GM19372 (cell line): ENCODE measurements around the gene PLP2.
A peak's percentile ranks its signal among the peaks of the same experiment; 100 is the strongest.

Experiments used
- ATAC-seq: cut with Tn5 transposase; IDR thresholded peaks from one replicate; pipeline ENCODE4 v1.9.1; 2021; ENCODE audit warnings: mild to moderate bottlenecking, low read depth, moderate library complexity; ENCODE audit not compliant: unreplicated experiment

The PLP2 gene

DNA sequence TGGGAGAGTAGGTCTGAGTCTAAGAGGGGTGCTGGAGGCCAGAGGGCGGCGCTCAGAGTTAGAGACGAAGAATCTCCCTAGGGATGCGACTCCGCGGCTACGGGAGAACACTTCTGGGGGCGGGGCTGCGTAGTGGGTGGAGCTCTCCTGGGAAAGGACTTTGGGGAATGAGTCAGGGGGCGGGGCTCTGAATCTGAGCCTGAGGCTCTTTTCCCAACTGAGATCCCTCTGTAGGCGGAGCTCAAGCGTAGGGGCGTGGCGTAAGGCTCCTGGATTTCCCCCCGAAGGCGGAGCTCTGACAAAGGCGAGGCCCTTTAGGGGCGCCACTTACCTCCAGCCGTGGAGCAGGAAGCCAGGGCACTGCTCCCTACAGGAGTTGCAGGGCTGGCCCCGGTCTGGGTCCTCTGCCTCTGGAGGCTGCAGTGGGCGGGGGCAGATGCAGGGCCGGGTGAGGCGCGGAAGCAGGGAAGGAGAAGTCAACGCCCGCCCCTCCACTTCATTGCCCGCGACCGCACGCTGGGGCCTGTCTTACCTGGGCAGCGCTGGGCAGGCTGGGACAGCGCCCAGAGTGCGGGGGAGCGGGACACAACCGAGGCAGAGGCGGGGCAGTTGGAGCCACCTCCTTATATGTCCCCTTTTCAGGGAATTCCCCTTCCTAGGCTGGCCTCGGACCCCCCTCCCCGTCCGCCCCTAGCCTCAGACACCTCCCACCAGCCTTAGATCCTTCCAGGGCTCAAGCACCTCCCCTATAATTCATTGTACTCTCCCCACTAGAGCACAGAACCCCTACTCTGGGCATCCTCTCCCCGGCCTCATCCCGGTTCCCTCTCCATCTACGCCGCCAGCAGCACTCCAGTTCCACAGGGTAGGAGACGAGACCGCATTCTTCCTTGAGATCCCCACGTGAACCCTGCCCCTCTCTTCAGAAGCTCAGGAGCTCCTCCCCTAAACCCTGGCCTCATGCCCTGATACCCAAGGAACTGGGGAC, 12.9 kb downstream of the PLP2 start:
- no peak for ATAC-seq

DNA sequence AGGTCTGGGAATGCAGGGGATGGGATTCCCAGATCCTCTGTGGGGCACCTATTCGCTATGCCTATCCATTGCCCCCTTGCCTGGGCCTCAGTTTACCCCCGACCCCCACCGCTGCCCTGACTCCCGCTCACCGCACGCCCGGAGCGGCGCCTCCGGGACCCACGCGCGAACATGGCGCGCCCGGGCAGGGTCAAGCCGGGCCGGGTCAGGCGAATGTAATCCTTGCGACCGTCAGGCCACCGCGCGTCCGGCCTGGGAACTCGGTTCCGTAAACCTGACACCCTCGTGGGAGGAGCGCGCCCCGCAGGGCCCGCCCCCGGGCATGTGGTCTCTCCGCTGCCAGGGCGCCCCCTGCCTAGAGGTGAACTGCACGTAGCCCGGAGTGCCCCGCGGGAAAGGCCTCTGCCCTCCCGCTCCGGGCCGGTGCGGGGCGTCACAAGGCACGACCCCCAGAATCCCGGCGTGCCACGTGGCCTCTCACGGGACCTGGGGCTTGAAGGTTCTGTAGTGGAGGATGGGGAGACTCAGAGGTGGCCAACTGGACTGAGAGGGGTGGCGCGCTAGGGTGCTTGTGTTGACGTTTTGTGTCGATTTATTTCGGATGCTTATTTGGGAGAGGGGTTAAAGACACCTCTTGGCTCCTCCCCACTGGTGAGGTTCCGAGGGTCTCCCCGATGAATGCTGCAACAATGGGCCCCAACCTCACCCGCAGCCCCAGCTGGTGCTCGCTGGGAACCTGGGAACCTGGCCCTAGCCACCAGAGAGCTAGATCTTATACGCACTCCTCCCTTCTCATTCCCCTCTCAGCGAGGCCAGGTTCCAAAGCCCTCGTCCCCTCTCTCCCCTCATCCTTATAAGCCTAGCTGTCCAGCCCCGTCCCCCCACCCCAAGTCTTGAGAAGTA, 14.7 kb downstream of the PLP2 start, which contains the start of gene PRICKLE3:
PRICKLE3 (minus strand) TSS at position 249 of the 903 bp plus-strand sequence; CDS start at position 173, 76 bp downstream.
- ATAC-seq, result no peak

DNA sequence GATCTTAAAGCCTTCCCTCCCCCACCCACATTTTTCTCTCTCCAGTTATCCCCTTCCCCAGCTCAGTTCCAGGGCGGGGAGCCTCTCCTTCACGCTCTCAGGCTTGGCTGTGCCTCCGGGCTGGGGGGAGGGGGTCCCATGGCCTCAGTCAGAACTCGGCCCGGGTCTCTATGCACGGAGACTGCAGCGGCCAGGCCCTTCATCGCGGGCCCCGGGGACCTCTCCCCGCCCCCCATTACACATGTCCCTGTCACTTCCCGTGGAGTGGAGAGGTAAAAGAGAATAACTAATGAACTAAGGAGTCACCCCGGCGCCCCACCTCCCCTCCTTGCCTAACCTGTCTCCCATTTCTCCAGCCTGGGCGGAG, 15.3 kb downstream of the PLP2 start:
- no peak for ATAC-seq

DNA sequence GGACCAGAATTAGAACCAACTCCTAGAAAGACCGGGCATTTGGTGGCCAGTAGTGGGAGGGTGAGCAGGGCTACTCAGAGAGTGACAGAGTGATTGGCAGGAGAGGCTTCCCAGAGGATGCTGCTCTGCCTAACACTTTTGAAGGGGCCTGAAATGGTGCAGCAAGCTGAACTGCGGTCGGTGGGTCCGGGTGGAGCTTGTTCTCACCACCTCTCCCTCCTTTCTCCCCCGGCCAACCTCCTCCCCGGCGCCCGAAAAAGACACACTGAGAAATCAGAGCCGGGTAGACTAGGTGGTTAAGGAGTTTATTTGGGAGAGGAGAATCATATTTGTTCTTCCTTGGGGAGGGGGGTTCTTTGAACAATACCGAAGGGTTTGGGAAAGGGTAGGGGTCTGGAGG, 15.8 kb downstream of the PLP2 start:
- no peak for ATAC-seq

DNA sequence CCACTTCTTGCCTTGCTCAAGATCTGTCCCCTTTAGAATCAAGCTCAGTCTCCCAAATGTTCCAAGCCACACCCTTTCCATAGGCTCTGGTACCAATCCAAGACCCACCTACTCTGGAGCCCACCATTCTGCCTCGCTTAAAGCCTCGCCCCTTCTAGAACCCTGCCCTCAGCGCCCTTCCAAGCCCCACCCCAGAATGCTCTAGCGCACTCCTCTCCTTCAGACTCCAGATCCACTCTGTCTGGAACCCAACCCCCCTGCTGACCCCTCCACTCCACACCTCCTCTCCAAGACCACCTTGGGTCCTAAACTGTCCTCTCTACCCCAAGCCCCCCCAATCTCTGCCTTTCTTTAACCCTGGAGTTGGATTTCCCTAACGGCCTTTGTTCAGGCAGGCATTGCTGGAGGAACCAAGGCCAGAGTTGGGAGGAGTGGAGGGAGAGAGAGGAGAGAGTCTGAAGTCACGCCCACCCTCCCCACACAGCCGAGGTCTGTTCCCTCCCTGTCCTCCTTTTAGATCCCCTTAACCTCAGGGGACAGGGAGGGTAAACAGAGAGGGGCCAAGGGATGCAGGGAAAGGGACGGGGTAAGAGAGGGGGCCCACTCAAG, 16.9 kb downstream of the PLP2 start:
- ATAC-seq, result no peak

DNA sequence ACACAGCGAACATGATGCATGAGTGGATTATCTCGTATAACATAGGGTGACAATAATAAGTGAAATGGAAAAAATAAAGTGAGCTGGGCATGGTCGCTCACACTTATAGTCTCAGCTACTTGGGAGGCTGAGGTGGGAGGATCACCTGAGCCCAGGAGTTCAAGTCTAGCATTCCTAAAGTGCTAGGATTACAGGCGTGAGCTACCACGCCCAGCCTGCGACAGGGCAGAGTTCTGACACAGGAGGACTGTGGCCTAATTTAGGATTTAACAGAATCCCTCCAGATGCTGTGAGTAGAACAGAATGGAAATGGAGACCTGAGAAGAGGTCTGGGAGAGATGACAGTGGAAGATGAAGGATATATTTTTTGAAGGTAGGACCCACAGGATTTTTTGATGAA, 17.9 kb downstream of the PLP2 start:
- ATAC-seq, result no peak

DNA sequence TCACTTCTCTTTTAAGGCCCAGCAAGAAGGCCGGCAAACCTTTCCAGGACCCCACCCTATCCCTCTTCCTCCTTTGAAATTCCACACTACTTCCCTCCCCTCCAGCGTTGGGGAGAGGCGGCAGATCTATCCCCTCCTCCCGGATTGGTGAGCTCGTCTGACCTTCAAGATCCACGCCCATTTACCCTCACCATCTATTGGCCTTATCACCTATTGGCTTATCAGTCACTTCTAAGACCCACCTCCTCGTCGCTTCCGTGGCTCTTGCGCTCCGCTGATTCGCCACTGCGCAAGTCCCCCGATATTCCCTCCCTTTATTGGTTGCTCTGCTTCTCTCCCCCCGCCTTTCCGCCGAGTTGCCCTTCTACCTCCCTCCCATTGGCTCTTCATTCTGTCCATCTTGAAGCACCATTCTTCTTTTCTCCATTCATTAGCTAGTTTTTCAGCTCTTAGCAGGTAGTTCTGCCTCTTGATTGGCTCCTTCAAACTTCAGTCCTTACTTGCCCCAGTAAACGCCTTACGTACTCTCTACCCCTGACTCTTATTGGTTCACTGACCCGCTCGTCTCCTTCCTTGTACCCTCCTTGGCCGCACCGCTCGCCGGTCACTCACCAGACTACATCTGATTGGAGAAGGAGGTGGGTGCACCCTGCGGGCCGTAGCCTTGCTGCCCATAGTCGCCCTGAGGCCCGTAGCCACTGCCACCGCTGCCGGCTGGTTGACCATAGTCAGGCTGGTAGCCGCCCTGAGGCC, 19.3 kb downstream of the PLP2 start:
- ATAC-seq, result peak; percentile 85

DNA sequence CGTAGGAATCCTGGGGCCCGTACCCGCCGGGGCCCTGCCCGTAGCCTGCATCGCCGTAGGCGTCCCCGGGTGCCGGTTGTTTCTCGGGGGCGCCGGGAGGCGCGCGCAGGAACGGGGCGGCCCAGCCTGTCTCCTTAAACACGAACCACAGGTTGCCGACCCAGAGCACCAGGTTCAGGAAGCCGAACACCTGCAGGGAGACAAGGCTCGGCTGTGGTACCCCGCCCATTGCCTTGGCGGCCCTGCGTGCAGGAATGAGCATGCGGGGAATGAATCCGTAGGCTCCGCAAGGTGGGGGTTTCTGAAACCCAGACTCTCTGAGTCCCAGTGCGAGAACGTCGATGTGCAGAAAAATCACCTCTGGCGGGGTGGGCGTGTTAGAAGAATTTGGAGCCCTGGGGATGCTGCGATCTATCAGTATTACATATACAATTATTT, 19.9 kb downstream of the PLP2 start:
- peak; percentile 5 for ATAC-seq

DNA sequence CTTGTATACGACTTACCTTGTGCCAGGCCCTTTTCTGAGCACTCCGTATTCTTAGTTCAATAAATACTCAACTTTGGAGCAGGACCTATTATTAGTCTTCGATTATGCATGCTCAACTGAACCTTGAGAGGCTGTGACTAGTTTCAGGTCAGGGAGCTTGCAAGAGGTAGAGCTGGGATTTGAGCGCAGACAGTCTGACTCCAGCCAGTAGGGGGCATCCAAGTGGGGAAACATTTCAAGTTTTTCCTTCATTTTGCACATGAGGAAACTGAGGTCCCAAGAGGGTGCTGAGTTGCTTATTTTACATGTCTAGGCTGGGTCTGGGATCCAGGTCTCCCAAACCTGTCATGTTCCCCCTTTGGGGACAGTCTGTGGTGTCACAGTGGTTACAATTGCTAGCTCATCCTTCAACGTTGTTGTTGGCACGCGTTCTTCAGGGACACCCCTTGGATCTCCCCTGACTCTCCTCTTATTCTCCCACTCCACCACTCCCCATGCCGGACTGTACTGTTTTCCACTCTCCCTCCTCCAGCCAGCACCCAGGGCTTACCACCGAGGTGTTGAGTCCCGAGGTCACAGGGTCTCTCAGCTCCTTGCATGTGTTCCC, 21.1 kb downstream of the PLP2 start:
- ATAC-seq, result no peak

DNA sequence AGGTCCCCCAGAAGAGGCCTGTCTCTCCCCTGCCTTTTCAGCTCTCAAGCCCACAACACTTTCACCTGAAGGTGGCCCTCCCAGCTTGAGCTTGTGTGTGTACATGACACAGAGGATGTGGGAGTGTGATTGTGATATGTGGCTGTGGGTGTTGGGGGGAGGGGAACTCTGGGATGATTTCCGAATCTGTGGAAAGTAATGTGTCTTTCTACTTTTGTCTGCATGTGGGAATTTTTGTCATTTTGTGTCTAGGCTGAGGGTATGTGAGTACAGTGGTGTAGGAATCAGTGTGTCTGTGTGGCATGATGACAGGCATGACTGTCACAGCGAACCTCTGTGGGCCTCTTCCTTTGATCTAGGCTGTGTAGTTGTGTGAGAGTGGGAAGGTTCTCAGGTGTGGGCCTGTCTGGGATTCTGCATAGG, 21.9 kb downstream of the PLP2 start:
- ATAC-seq, result no peak

DNA sequence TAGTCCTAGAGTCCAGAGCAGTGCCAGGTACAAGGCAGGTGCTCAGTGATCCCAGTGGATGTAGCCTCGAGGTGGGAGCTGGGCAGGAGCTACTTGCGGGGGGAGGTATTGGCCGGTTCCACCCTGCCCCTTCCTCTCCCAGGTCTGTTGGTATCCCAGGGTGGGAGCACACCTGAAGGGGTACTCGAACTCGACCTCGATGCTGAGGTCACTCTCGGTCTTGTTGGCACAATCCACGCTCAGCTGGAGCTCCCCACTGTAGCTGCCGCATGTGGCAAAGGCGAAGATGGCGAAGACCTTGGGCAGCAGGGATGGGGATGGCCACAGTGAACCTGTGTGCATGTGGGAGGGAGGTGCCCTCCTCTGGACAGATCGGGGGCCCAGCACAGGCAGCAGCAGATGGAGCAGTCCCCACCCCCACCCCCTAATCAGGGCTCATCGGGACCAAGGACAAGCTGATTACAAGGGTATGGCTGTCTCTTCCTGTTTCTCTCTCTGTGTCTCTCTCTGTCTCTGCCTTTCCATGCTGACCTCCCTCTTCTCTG, 25.9 kb downstream of the PLP2 start:
- no peak for ATAC-seq

DNA sequence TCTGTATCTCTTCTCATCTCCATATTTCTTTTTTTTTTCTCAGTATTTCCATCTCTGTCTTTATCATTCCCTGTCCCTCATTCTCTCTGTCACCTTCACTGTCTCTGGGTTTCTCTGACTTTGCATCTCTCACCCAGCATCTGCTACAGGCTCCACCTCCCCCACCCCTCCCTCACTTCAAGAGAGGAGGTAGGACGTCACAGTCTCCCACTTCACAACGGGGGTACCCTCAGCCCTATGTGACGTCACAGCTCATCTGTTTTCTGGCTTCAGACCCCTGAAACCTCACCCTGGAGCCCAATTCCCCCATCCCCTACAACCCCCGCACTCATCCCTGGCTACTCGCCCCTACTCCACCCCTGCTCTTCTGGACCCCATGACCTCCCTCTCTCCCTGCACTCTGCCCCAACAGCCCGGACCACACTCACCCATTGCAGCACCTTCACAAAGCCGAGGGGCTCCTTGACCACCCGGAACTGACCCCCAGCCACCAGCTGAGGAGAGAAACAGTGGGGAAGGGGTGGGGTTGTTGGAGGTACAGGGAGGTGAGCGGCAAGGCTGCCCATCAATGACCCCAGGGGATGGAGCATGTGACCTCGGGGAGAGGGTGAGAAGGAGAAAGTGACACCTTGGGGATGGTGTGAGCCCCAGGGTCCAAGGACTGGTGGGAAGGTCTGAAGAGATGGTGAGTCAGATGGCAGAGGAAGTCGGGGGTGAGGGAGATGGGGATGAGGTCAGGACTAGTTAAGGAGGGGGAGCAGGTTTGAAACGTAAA, 27.0 kb downstream of the PLP2 start:
- ATAC-seq, result no peak

DNA sequence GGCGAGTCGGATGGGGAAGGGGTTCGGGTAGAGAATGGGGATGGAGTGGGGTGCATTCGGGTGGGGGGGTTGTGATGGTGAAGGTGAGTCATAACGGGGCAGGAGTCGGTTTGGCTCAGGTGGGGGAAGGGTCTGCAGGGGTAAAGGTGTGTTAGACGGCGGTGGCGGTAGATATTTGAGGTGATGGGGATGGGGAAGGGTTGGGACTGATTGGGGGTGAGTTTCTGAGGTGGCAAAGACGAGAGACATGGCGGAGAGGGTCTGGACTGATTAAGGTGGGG, 27.6 kb downstream of the PLP2 start:
- ATAC-seq, result no peak

DNA sequence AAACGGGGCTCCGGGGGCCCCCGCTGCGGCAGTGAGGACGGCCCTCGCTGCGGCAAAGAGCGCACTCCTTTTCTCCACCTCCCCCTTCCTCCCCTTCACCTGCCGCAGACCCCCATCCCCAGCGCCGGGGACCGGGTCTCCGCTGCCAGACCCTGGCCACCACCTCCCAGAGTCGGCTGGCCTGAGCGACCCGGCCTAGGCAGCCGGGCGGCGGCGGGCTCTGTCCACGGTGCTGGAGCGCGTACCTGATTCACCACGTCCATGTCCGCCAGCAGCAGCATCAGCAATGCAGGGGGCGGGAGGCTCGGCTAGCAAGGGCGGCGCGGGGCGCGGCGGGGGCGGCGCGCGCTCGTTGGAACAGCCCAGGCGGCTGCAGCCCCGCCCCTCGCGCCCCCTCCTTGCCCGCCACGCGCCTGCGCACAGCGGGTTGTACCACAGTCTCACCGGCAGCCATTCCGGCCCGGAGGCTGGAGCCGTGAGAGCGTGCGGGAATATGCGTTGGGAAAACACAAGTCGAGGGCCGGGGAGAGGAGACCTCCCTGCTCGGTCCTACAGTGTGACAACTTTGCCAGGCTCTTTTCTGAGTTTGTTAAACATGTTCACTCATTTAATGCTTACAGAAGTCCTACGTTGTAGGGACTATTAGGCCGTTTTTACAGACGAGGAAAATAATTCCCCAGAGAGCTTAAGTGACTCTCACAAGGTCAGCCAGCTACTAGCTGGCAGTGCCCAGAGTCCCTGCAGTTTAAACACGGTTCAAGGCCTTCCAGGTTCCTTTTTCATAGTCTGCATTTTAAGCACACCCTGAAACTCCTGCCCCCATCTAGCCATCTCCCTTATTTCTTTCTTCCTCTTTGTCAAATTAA, 28.4 kb downstream of the PLP2 start, which contains the start of gene SYP:
SYP (minus strand) TSS at position 288 of the 866 bp plus-strand sequence; CDS start at position 281, 7 bp downstream.
- ATAC-seq, result peak; percentile 95

DNA sequence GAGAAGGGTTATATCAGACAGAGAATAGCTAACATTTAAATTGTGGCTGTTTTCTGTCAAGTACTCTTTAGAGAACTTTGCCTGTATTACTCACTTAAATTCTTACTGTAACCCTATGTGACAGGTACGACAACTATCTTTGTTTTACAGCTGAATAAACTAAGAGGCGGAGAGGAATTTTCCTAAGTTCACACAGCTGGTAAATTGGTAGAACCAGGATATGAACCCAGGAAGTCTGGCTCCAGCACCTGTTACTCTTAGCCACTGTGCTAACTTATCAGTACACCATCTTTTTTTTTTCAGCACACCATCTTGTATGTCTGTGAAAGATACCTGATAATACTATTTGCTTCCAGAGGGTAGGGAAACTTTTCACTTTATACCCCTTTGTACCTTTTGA, 30.3 kb downstream of the PLP2 start:
- ATAC-seq, result no peak

DNA sequence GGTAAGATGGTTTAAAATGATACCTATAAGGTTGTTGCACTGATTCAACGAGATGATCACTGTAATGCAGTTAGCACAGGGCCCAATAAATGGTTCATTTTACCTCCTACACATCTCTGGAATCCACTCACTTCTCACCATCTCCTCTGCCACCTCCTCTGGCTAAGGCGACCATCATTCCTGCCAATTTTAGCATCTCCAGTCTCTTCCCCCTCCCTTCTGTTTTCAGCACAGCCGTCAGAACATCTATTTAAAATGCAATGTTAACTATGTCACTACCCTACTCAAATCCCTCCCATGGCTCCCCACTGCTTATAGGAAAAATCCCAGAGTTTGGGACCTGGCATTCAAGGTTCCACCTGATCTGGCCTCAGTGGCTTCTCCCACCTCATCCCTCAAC, 31.8 kb downstream of the PLP2 start:
- ATAC-seq, result no peak

DNA sequence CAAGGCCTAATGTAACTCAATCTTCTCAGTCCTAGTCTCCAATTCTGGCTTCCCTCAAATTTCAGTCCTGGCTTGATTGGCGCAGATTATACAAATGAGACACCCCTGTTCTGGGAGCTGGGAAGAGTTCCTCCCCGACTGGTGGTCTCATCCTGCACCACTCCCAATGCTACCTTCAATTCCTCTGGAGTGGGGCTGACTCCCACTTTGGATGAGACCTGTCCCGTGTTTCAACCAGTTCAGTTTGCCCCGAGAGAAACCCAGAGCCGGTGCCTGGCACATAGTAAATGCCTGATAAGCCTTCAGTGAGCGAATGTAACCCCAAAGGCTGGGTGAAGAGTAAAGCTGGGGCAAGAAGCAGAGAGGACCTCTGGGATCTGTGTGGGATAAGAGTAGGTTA, 32.3 kb downstream of the PLP2 start:
- ATAC-seq, result no peak

DNA sequence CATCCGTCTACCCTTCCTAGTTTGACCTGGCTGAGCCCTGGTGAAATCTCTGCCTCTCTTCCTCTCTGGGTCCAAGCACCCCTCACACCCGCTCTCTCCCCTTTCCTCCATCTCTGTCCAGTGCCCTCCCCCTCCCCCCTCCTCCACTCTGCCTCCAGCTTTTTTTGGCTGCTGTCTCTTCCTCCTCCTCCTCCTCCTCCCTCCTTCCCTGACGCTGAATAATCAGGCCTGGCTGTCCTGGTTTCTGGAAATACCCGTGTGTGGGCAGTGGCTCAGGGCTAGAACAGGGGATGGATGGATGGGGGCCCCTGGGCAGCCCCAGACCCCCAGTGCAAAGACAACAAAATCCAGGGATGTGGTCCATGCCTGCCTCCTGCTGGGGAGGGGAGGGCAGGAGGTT, 33.0 kb downstream of the PLP2 start:
- ATAC-seq, result no peak
